HepG2 (cell line): Measurements from ENCODE around the gene DTWD2. TPM values are rescaled to one million over a fixed set of nuclear protein-coding genes. Genes with fewer than 3 reads are reported as not detected.

Source experiments
- ATF7 ChIP-seq, 2 experiments: fragments of 450-650 bp in 1 of 2; sonication (generic) in 1 of 2; formaldehyde crosslinking in 1 of 2; IDR thresholded peaks; 2 replicates each; pipeline versions ENCODE4 v1.4.0 to v1.6.1; 2016 to 2020; ENCODE audit warnings: antibody characterized with exemption in 1 of 2, mild to moderate bottlenecking in 1 of 2, missing genetic modification reagents in 1 of 2
- ATM ChIP-seq: fragments of 450-650 bp; IDR thresholded peaks from 2 replicates; pipeline ENCODE4 v1.7.1; 2017; ENCODE audit warnings: mild to moderate bottlenecking, borderline replicate concordance
- CEBPG ChIP-seq: IDR thresholded peaks from 2 replicates; pipeline ENCODE4 v1.6.1; 2016
- ETV5 ChIP-seq: IDR thresholded peaks from 2 replicates; pipeline ENCODE4 v1.6.1; 2018; ENCODE audit warnings: missing biosample characterization, missing genetic modification reagents, inconsistent platforms, borderline replicate concordance
- GATA4 ChIP-seq: sonication (generic); IDR thresholded peaks from 2 replicates; pipeline ENCODE4 v1.6.1; 2016; ENCODE audit warnings: antibody characterized with exemption, low read depth, borderline replicate concordance
- HMG20A ChIP-seq: IDR thresholded peaks from 2 replicates; pipeline ENCODE4 v1.6.1; 2016; ENCODE audit warnings: borderline replicate concordance
- HNF1A ChIP-seq, 2 experiments: sonication (generic) in 1 of 2; formaldehyde crosslinking in 1 of 2; IDR thresholded peaks; 2 replicates each; pipeline versions ENCODE4 v1.4.0 to v1.6.1; 2016 to 2020; ENCODE audit warnings: borderline replicate concordance in 1 of 2, low read depth in 1 of 2, mild to moderate bottlenecking in 1 of 2, missing genetic modification reagents in 1 of 2
- MAX ChIP-seq: IDR thresholded peaks from 2 replicates; pipeline ENCODE4 v1.6.1; 2012; ENCODE audit warnings: inconsistent platforms
- MEF2D ChIP-seq: sonication (generic); formaldehyde crosslinking; IDR thresholded peaks from 2 replicates; pipeline ENCODE4 v1.5.1; 2020; ENCODE audit warnings: mild to moderate bottlenecking, missing genetic modification reagents
- MYC ChIP-seq: sonication (generic); formaldehyde crosslinking; IDR thresholded peaks from 2 replicates; pipeline ENCODE4 v1.9.0; 2021; ENCODE audit warnings: missing genetic modification reagents, borderline replicate concordance
- NRL ChIP-seq: sonication (generic); formaldehyde crosslinking; IDR thresholded peaks from 2 replicates; pipeline ENCODE4 v1.5.0; 2020; ENCODE audit warnings: missing genetic modification reagents, mild to moderate bottlenecking, moderate library complexity, borderline replicate concordance
- ONECUT2 ChIP-seq: sonication (generic); formaldehyde crosslinking; IDR thresholded peaks from 2 replicates; pipeline ENCODE4 v1.4.0; 2020; ENCODE audit warnings: missing genetic modification reagents
- PHF21A ChIP-seq: sonication (generic); formaldehyde crosslinking; IDR thresholded peaks from 2 replicates; pipeline ENCODE4 v1.5.0; 2020; ENCODE audit warnings: mild to moderate bottlenecking, missing genetic modification reagents
- PHF8 ChIP-seq: sonication (generic); formaldehyde crosslinking; IDR thresholded peaks from 2 replicates; pipeline ENCODE4 v1.5.0; 2020; ENCODE audit warnings: missing genetic modification reagents
- RAD51 ChIP-seq: fragments of 450-650 bp; IDR thresholded peaks from 2 replicates; pipeline ENCODE4 v1.6.1; 2016; ENCODE audit warnings: borderline replicate concordance
- THAP11 ChIP-seq: IDR thresholded peaks from 2 replicates; pipeline ENCODE4 v1.6.1; 2016; ENCODE audit warnings: missing biosample characterization, missing genetic modification reagents
- ZBTB7B ChIP-seq: sonication (generic); formaldehyde crosslinking; IDR thresholded peaks from 2 replicates; pipeline ENCODE4 v1.4.0; 2020; ENCODE audit warnings: missing genetic modification reagents
- ZC3H4 ChIP-seq: sonication (generic); formaldehyde crosslinking; IDR thresholded peaks from 2 replicates; pipeline ENCODE4 v1.4.0; 2020; ENCODE audit warnings: missing genetic modification reagents, borderline replicate concordance
- ZKSCAN1 ChIP-seq: fragments of 150-350 bp; IDR thresholded peaks from 2 replicates; pipeline ENCODE4 v1.6.1; 2014; ENCODE audit warnings: low read length
- ZNF224 ChIP-seq: sonication (generic); formaldehyde crosslinking; IDR thresholded peaks from 2 replicates; pipeline ENCODE4 v1.5.0; 2020; ENCODE audit warnings: mild to moderate bottlenecking, missing genetic modification reagents
- ZNF281 ChIP-seq: sonication (generic); formaldehyde crosslinking; IDR thresholded peaks from 2 replicates; pipeline ENCODE4 v1.4.0; 2020; ENCODE audit warnings: missing genetic modification reagents, borderline replicate concordance
- ZNF33A ChIP-seq: sonication (generic); formaldehyde crosslinking; IDR thresholded peaks from 2 replicates; pipeline ENCODE4 v1.5.1; 2020; ENCODE audit warnings: missing genetic modification reagents, mild to moderate bottlenecking, moderate library complexity, borderline replicate concordance
- ZNF557 ChIP-seq: sonication (generic); formaldehyde crosslinking; IDR thresholded peaks from 2 replicates; pipeline ENCODE4 v1.4.0; 2020; ENCODE audit warnings: missing genetic modification reagents
- ZNF615 ChIP-seq: sonication (generic); formaldehyde crosslinking; IDR thresholded peaks from 2 replicates; pipeline ENCODE4 v1.5.0; 2020; ENCODE audit warnings: mild to moderate bottlenecking, missing genetic modification reagents, borderline replicate concordance
- ZNF775 ChIP-seq: sonication (generic); formaldehyde crosslinking; IDR thresholded peaks from 2 replicates; pipeline ENCODE4 v1.4.0; 2020; ENCODE audit warnings: missing genetic modification reagents, mild to moderate bottlenecking, moderate library complexity, borderline replicate concordance
- polyA plus RNA-seq, 8 experiments: library from polyadenylated mRNA; depleted of rRNA in 3 of 8; stranded (reverse) in 7 of 8; unstranded in 1 of 8; fragments of >200 nt; fragmentation: Illumina TruSeq in 4 of 8; extraction: Trizol in 4 of 8; gene quantifications; 2 replicates each; pipeline versions ENCODE4 v1.2.1 to v1.2.3, GENCODE V29; 2011 to 2016; ENCODE audit warnings: low read depth in 4 of 8, missing spikeins in 1 of 8, mixed read lengths in 1 of 8; ENCODE audit not compliant: insufficient read depth in 1 of 8
- total RNA-seq, 5 experiments: library from RNA; depleted of rRNA; stranded (reverse); fragments of >200 nt; fragmentation: Illumina TruSeq; extraction: Trizol; gene quantifications; 2 replicates each; pipeline ENCODE4 v1.2.3, GENCODE V29; 2016; ENCODE audit warnings: low read depth in 1 of 5

Gene DTWD2
- total and polyA plus RNA-seq, 2 of the 13 experiments (the other 11 are each of a cell fraction or from before 2014, with no cell fraction given) = 1.6 to 6.0 TPM

GRCh38 chr5:119009131-119009530 is 20.8 kb upstream of the DTWD2 start (continued):
- TF ChIP-seq MEF2D (CRISPR knock-in tag) = no peak
- TF ChIP-seq MYC = no peak
- no peak for TF ChIP-seq ZNF224 (CRISPR knock-in tag)
- no peak for TF ChIP-seq ZNF775
- no peak for TF ChIP-seq ETV5
- TF ChIP-seq ZNF557 (CRISPR knock-in tag) = no peak
- TF ChIP-seq CEBPG (CRISPR knock-in tag) = peak; percentile 15; the same call in 1 of the 2 replicates
- TF ChIP-seq PHF8 = no peak
- TF ChIP-seq HNF1A (IDR thresholded peaks at IDR 0.05; ENCODE audit: low read depth) = peak; percentile 95
- TF ChIP-seq HNF1A (CRISPR knock-in tag; IDR thresholded peaks at IDR 0.05; ENCODE audit: borderline replicate concordance) = peak; percentile 92
- TF ChIP-seq ONECUT2 (CRISPR knock-in tag) = peak; percentile 74
- TF ChIP-seq ZC3H4 (CRISPR knock-in tag) = no peak
- no peak for TF ChIP-seq PHF21A (CRISPR knock-in tag)
- peak; percentile 45; the same call in 1 of the 2 replicates for TF ChIP-seq THAP11
- TF ChIP-seq NRL (CRISPR knock-in tag) = no peak
- TF ChIP-seq ZNF281 = no peak
- peak; percentile 42; the same call in 1 of the 2 replicates for TF ChIP-seq HMG20A (CRISPR knock-in tag)
- TF ChIP-seq ZNF33A = no peak
- TF ChIP-seq ZBTB7B (CRISPR knock-in tag) = no peak
- no peak for TF ChIP-seq ZNF615 (CRISPR knock-in tag)
- no peak for TF ChIP-seq MAX
- no peak for TF ChIP-seq GATA4
- TF ChIP-seq ATF7 (IDR thresholded peaks at IDR 0.05) = no peak
- TF ChIP-seq ATF7 (CRISPR knock-in tag; IDR thresholded peaks at IDR 0.05) = no peak
- TF ChIP-seq RAD51 = no peak
- no peak for TF ChIP-seq ATM
- TF ChIP-seq ZKSCAN1 = no peak
